OCI-LY3 (cell line): ENCODE measurements around the gene GAA.

Source experiments
- H2AFZ ChIP-seq: fragments of 200-600, 300-600 bp; shearing (Covaris generic); 2 replicates; pipeline ENCODE4 v1.6.0; 2014; ENCODE audit warnings: antibody characterized with exemption, low read depth, low read length
- H3K27ac ChIP-seq: fragments of 200-600, 300-600 bp; sonication (generic); 2 replicates; pipeline ENCODE4 v1.5.1; 2014; ENCODE audit warnings: mild to moderate bottlenecking, low read length, moderate library complexity, mixed read lengths
- H3K27me3 ChIP-seq: fragments of 200-600, 300-600 bp; sonication (generic); 2 replicates; pipeline ENCODE4 v1.6.1; 2014; ENCODE audit warnings: low read depth, low read length, mixed read lengths
- H3K36me3 ChIP-seq: fragments of 200-600, 300-600 bp; sonication (generic); replicated peaks from 2 replicates; pipeline ENCODE3; 2014; ENCODE audit warnings: low read depth, low read length, mixed read lengths
- H3K4me1 ChIP-seq: fragments of 300-600, 200-600 bp; sonication (generic); 2 replicates; pipeline ENCODE4 v1.6.1; 2014; ENCODE audit warnings: low read length, mixed read lengths
- H3K4me2 ChIP-seq: fragments of 200-600, 300-600 bp; sonication (generic); 2 replicates; pipeline ENCODE4 v1.6.1; 2014; ENCODE audit warnings: low read length, mixed read lengths
- H3K4me3 ChIP-seq: fragments of 300-600, 200-600 bp; sonication (generic); 2 replicates; pipeline ENCODE4 v1.5.1; 2014; ENCODE audit warnings: antibody characterized with exemption, mild to moderate bottlenecking, low read length, moderate library complexity
- H3K79me2 ChIP-seq: fragments of 300-600, 200-600 bp; shearing (Covaris generic); 2 replicates; pipeline ENCODE4 v1.6.1; 2014; ENCODE audit warnings: mild to moderate bottlenecking, low read length, mixed read lengths
- H3K9ac ChIP-seq: fragments of 300-600, 200-600 bp; shearing (Covaris generic); 2 replicates; pipeline ENCODE4 v1.6.0; 2014; ENCODE audit warnings: mild to moderate bottlenecking, low read length, moderate library complexity
- H3K9me3 ChIP-seq: fragments of 200-600, 300-600 bp; shearing (Covaris generic); 2 replicates; pipeline ENCODE4 v1.6.1; 2014; ENCODE audit warnings: low read length, mixed read lengths; ENCODE audit not compliant: insufficient read depth
- H4K20me1 ChIP-seq: fragments of 200-600, 300-600 bp; sonication (generic); 2 replicates; pipeline ENCODE4 v1.6.1; 2016; ENCODE audit warnings: low read length, mixed read lengths; ENCODE audit not compliant: insufficient read depth
- EZH2phosphoT487 ChIP-seq: fragments of 200-600 bp; shearing (Covaris generic); IDR thresholded peaks from 2 replicates; pipeline ENCODE4 v1.6.1; 2018; ENCODE audit warnings: antibody characterized with exemption, mixed run types, low read depth
- TF ChIP-seq, protein P1 (sequence below): fragments of 200-600, 300-600 bp; sonication (generic); IDR thresholded peaks from 2 replicates; pipeline ENCODE4 v1.5.1; 2014; ENCODE audit warnings: antibody characterized with exemption, low read length, low read depth

Gene GAA

DNA sequence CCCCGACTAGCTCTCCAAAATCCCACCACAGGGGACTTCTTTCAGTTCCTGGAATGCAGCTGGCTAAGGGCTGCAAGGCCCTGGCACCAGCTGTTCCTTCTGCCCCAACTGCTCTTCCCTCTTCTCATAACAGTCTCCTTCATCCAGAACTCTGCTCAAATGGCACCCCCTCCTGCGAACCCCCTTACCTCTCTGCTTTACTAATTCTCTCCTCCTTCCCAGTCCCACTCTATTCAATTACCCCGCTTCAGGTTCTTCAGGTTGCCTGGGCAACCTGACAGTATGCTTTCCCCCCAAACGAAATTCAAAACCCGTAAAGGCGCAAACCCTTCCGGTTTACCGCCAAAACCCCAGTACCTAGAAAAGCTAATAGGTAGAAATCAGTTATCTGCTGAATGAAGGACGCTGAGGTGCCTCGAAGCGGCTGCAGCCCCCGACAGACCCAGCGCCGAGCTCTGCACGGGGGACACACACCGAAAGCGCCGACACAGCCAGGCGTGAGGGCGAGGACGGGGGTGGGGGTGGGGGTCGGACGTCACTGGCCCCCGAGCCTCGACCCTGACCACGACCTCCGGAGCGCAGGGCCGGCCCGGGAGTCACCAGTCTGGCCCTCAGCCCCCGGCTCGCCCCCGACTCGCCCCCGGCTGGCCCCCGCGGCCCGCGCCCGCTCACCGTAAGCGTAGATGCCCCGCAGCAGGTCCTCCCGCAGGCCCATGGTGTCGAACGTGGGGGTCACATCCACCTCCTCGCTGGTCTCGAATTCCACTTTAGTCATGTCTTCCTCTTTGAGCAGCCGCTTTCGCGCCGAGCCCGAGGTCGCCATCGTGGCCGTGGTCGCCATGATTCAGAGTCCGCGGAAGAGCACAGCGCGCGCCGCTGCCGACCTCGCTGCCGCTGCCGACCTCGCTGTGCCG, 45.0 kb downstream of the GAA start:
- no peak for TF ChIP-seq EZH2phosphoT487
- TF ChIP-seq, protein P1, sequence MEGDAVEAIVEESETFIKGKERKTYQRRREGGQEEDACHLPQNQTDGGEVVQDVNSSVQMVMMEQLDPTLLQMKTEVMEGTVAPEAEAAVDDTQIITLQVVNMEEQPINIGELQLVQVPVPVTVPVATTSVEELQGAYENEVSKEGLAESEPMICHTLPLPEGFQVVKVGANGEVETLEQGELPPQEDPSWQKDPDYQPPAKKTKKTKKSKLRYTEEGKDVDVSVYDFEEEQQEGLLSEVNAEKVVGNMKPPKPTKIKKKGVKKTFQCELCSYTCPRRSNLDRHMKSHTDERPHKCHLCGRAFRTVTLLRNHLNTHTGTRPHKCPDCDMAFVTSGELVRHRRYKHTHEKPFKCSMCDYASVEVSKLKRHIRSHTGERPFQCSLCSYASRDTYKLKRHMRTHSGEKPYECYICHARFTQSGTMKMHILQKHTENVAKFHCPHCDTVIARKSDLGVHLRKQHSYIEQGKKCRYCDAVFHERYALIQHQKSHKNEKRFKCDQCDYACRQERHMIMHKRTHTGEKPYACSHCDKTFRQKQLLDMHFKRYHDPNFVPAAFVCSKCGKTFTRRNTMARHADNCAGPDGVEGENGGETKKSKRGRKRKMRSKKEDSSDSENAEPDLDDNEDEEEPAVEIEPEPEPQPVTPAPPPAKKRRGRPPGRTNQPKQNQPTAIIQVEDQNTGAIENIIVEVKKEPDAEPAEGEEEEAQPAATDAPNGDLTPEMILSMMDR, result no peak
- no peaks in the 10 kb centered on the region for H3K9me3 ChIP-seq
- H3K4me3 ChIP-seq, result peak overlapping the region; percentile 95
- H3K4me2 ChIP-seq, result peak overlapping the region; percentile 100
- no peak overlapping the region for H2AFZ ChIP-seq
- H3K4me1 ChIP-seq, result peaks cover 17% of the 10 kb centered on the region
- no peaks in the 10 kb centered on the region for H3K27me3 ChIP-seq
- H3K36me3 ChIP-seq, result peaks cover 32% of the 10 kb centered on the region
- H4K20me1 ChIP-seq, result peaks cover 18% of the 10 kb centered on the region
- peaks cover 65% of the 10 kb centered on the region for H3K79me2 ChIP-seq
- peak overlapping the region; percentile 95 for H3K9ac ChIP-seq
- peak overlapping the region; percentile 54 for H3K27ac ChIP-seq

DNA sequence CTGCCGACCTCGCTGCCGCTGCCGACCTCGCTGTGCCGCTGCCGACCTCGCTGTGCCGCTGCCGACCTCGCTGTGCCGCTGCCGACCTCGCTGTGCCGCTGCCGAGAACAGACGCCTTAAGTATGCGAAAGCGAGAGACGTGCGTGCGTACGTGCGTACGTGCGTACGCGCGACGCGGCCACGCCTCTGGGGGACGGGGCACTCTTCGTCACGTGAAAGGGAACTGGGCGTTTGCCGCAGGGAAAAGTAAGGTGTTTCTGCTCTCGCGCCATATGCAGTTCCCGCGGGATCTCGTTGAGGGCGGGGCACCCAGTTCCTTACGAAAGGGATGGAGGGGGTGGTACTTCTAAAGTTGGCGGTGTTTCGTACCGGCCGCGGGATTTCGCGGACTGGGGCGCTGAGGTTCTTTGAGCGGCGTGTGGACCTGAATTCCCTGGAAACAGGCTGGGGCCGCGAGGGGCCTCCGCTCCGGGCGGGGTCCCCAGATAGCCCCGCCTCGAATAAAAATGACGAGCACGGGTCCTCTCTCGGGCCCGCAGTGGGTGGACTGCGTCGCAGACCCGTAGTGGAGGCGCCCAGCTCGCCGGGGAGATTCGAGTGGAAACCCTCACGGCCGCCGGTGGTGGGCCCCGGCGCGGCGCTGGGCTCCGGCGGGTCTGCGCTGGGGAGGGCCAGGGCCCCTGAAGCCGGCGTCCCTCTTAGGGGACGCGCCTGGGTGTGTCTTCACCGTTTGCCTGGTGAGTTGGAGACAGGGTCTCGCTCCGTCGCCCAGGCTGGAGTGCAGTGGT, 45.8 kb downstream of the GAA start, which contains the start of gene EIF4A3:
Gene EIF4A3 (minus strand): TSS at position 94 of the 788 bp plus-strand sequence. CDS start 167 bp downstream, outside the sequence.
- no peak for TF ChIP-seq EZH2phosphoT487
- TF ChIP-seq, protein P1, result no peak
- peak within 1 kb of the TSS; percentile 89 for H2AFZ ChIP-seq
- H3K4me1 ChIP-seq, result peaks cover 17% of the 10 kb centered on the region
- peak within 1 kb of the TSS; percentile 95 for H3K9ac ChIP-seq
- H3K4me2 ChIP-seq, result peak within 1 kb of the TSS; percentile 100
- H3K27me3 ChIP-seq, result no peaks in the 10 kb centered on the region
- H3K79me2 ChIP-seq, result peaks cover 59% of the 10 kb centered on the region
- H3K4me3 ChIP-seq, result peak within 1 kb of the TSS; percentile 95
- H4K20me1 ChIP-seq, result peaks cover 18% of the 10 kb centered on the region
- H3K36me3 ChIP-seq, result peaks cover 23% of the 10 kb centered on the region
- H3K9me3 ChIP-seq, result no peaks in the 10 kb centered on the region
- H3K27ac ChIP-seq, result peak within 1 kb of the TSS; percentile 54

DNA sequence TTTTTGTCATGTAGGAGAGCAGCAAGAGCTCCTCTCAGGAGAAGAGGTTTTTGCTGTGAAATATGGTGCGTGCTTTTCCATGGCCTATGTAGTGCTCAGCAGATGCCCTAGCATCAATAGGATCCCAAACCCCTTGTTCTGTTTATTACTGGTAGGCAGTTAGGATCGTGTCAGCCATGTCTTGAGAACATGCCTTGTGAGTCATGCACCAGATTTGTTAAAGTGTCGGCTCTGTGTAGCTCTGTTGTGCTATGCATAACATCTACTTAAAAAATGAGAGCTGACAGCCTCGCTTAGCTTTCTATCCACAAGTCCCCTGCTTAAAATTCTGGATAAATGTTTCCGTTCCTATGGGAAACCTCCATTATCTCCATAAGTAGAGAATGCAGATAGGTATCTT, 50.0 kb downstream of the GAA start:
- peaks cover 12% of the 10 kb centered on the region for H3K4me1 ChIP-seq
- no peaks in the 10 kb centered on the region for H4K20me1 ChIP-seq
- TF ChIP-seq, protein P1, result no peak
- TF ChIP-seq EZH2phosphoT487, result no peak
- peaks cover 5% of the 10 kb centered on the region; the same call in 1 of the 2 replicates for H3K9me3 ChIP-seq
- no peak overlapping the region for H2AFZ ChIP-seq
- H3K79me2 ChIP-seq, result peaks cover 19% of the 10 kb centered on the region
- no peak overlapping the region for H3K4me3 ChIP-seq
- no peaks in the 10 kb centered on the region for H3K36me3 ChIP-seq
- no peaks in the 10 kb centered on the region for H3K27me3 ChIP-seq
- H3K4me2 ChIP-seq, result no peak overlapping the region
- H3K9ac ChIP-seq, result no peak overlapping the region
- no peak overlapping the region for H3K27ac ChIP-seq
